CD14-positive monocyte (primary cell): ENCODE results near the gene CTRB1. TPM values are rescaled to one million over a fixed set of nuclear protein-coding genes. Genes with fewer than 3 reads are reported as not detected.

ENCODE experiments used
- DNase-seq, 3 donors: peaks; one replicate each; pipeline ENCODE4 v3.0.0-alpha.2; 2011 to 2022
- H2AFZ ChIP-seq: 2 replicates; pipeline ENCODE4 v1.6.0; 2012; ENCODE audit warnings: mild to moderate bottlenecking, low read depth, low read length, inconsistent platforms; ENCODE audit not compliant: insufficient read depth, poor library complexity, severe bottlenecking
- H3K27ac ChIP-seq, 2 donors: 1 replicate in 1 of 2; 2 replicates in 1 of 2; pipeline ENCODE4 v1.5.1; 2012 to 2013; ENCODE audit warnings: low read length in 2 of 2, control low read depth in 1 of 2, inconsistent platforms in 1 of 2, low read depth in 1 of 2, mild to moderate bottlenecking in 1 of 2
- H3K27me3 ChIP-seq, 2 donors: one replicate each; pipeline versions ENCODE4 v1.6.0 to v1.6.1; 2011 to 2013; ENCODE audit warnings: low read length in 2 of 2; ENCODE audit not compliant: control insufficient read depth in 2 of 2, insufficient read depth in 2 of 2
- H3K36me3 ChIP-seq, 2 donors: replicated peaks in 1 of 2; 1 replicate in 1 of 2; 2 replicates in 1 of 2; pipeline versions ENCODE4 v1.5.1 to v1.6.1; 2012 to 2013; ENCODE audit warnings: low read length in 2 of 2, control low read depth in 1 of 2, inconsistent platforms in 1 of 2, mild to moderate bottlenecking in 1 of 2; ENCODE audit not compliant: insufficient read depth in 2 of 2, control insufficient read depth in 1 of 2
- H3K4me1 ChIP-seq, 2 donors: 1 replicate in 1 of 2; 2 replicates in 1 of 2; pipeline versions ENCODE4 v1.5.1 to v1.6.1; 2012 to 2013; ENCODE audit warnings: low read length in 2 of 2, control low read depth in 1 of 2, inconsistent platforms in 1 of 2, mild to moderate bottlenecking in 1 of 2, moderate library complexity in 1 of 2; ENCODE audit not compliant: insufficient read depth in 2 of 2, control insufficient read depth in 1 of 2
- H3K4me2 ChIP-seq: replicated peaks from 2 replicates; pipeline ENCODE3; 2012; ENCODE audit warnings: low read length, moderate library complexity, mild to moderate bottlenecking; ENCODE audit not compliant: poor library complexity, severe bottlenecking; ENCODE audit errors: extremely low read depth
- H3K4me3 ChIP-seq, 3 experiments: fragments of 200-600 bp in 1 of 3; sonication (generic) in 1 of 3; replicated peaks in 1 of 3; 1 replicate in 2 of 3; 2 replicates in 1 of 3; pipeline ENCODE4 v1.5.1; 2011 to 2013; ENCODE audit warnings: low read length in 3 of 3, mild to moderate bottlenecking in 3 of 3, control low read depth in 2 of 3, low read depth in 2 of 3, inconsistent platforms in 1 of 3, moderate library complexity in 1 of 3
- H3K79me2 ChIP-seq: 2 replicates; pipeline ENCODE4 v1.6.0; 2012; ENCODE audit warnings: mild to moderate bottlenecking, control low read depth, inconsistent platforms, low read length, moderate library complexity; ENCODE audit not compliant: insufficient read depth
- H3K9ac ChIP-seq: 2 replicates; pipeline ENCODE4 v1.6.0; 2017; ENCODE audit warnings: low read length, mild to moderate bottlenecking; ENCODE audit not compliant: insufficient read depth, poor library complexity, severe bottlenecking
- H3K9me3 ChIP-seq, 2 donors: replicated peaks in 1 of 2; 1 replicate in 1 of 2; 2 replicates in 1 of 2; pipeline versions ENCODE4 v1.5.1 to v1.6.1; 2012 to 2013; ENCODE audit warnings: low read length in 2 of 2, control low read depth in 1 of 2; ENCODE audit not compliant: control insufficient read depth in 1 of 2, insufficient read depth in 1 of 2
- H4K20me1 ChIP-seq: 2 replicates; pipeline ENCODE4 v1.6.0; 2012; ENCODE audit warnings: mild to moderate bottlenecking, low read length, control low read depth, moderate library complexity; ENCODE audit not compliant: insufficient read depth
- H3K27ac Mint-ChIP-seq, 7 donors: one replicate each; pipeline ENCODE4 v1.8.0; 2020; ENCODE audit warnings: mild to moderate bottlenecking in 7 of 7, mixed read lengths in 7 of 7, moderate library complexity in 6 of 7, inconsistent platforms in 2 of 7
- H3K27me3 Mint-ChIP-seq, 3 donors: one replicate each; pipeline ENCODE4 v1.8.0; 2021 to 2022; ENCODE audit warnings: low read depth in 3 of 3, mild to moderate bottlenecking in 3 of 3, mixed read lengths in 3 of 3, moderate library complexity in 3 of 3, inconsistent platforms in 1 of 3
- H3K36me3 Mint-ChIP-seq, 2 donors: one replicate each; pipeline ENCODE4 v1.8.0; 2020; ENCODE audit warnings: mixed read lengths in 2 of 2, inconsistent platforms in 1 of 2, mild to moderate bottlenecking in 1 of 2
- H3K4me1 Mint-ChIP-seq: one replicate; pipeline ENCODE4 v1.8.0; 2020; ENCODE audit warnings: mild to moderate bottlenecking, mixed read lengths
- H3K4me3 Mint-ChIP-seq, 2 donors: one replicate each; pipeline ENCODE4 v1.8.0; 2020; ENCODE audit warnings: mild to moderate bottlenecking in 2 of 2, mixed read lengths in 2 of 2, moderate library complexity in 1 of 2
- H3K9me3 Mint-ChIP-seq, 7 donors: one replicate each; pipeline ENCODE4 v1.8.0; 2020 to 2022; ENCODE audit warnings: mixed read lengths in 7 of 7, mild to moderate bottlenecking in 6 of 7, moderate library complexity in 6 of 7, inconsistent platforms in 2 of 7
- CTCF ChIP-seq: fragments of 200-600 bp; IDR thresholded peaks from one replicate; pipeline ENCODE4 v1.8.0; 2022; ENCODE audit warnings: antibody characterized with exemption, mild to moderate bottlenecking
- WGBS: methylation state at CpG from one replicate; pipeline ENCODE4 v1.1.5; 2013; ENCODE audit warnings: missing lambda C conversion rate; ENCODE audit not compliant: insufficient coverage; 5-methylcytosine and 5-hydroxymethylcytosine counted together
- intact Hi-C, 2 donors: fragments of 100-400 bp; cut with micrococcal nuclease; formaldehyde crosslinking; loops; one replicate each; pipeline versions ENCODE4 v1.15.0 to v1.15.1; 2023
- polyA plus RNA-seq, 3 donors: library from polyadenylated mRNA; depleted of rRNA in 1 of 3; unstranded in 2 of 3; stranded (reverse) in 1 of 3; fragments of 300-500 nt in 2 of 3; fragments of >200 nt in 1 of 3; fragmentation: Illumina TruSeq in 2 of 3; gene quantifications; 1 replicate in 2 of 3; 2 replicates in 1 of 3; pipeline ENCODE4 v1.2.3, GENCODE V29; 2012 to 2021

Gene CTRB1
- polyA plus RNA-seq, 3 donors: not detected

GRCh38 chr16:75224306-75225082 lies 5.7 kb downstream of the CTRB1 start:
- H3K27me3 Mint-ChIP-seq: peaks cover 25 to 71% (median 52%) of the 10 kb centered on the region in 3 donors
- 85% methylated on average over 19 of the region's 20 CpGs for WGBS
- peaks cover 0 to 3% (median 0%) of the 10 kb centered on the region in 7 donors for H3K9me3 Mint-ChIP-seq
- H3K36me3 Mint-ChIP-seq: no peaks in the 10 kb centered on the region
- TF ChIP-seq CTCF: no peak
- peaks cover 0 to 30% of the 10 kb centered on the region in 2 donors for H3K27me3 ChIP-seq
- H3K79me2 ChIP-seq: no peaks in the 10 kb centered on the region
- H4K20me1 ChIP-seq: no peaks in the 10 kb centered on the region
- H3K4me1 ChIP-seq: no peaks in the 10 kb centered on the region
- H3K27ac ChIP-seq: no peak overlapping the region
- H3K4me1 Mint-ChIP-seq: peaks cover 8% of the 10 kb centered on the region
- H2AFZ ChIP-seq: no peak overlapping the region
- no peak overlapping the region for H3K9ac ChIP-seq
- no peak for DNase-seq
- H3K4me3 Mint-ChIP-seq: no peak overlapping the region
- no peaks in the 10 kb centered on the region for H3K9me3 ChIP-seq
- H3K4me2 ChIP-seq: no peak overlapping the region
- H3K4me3 ChIP-seq: no peak overlapping the region
- intact Hi-C loops: loop anchor here in 1 of 2 donors (2.0 kb wide), 1 partner anchor 18 kb away; the partner anchor contains the start of gene CTRB2
- no peaks in the 10 kb centered on the region for H3K36me3 ChIP-seq
- H3K27ac Mint-ChIP-seq: peak overlapping the region in 1 of 7 donors; percentile 57

GRCh38 chr16:75225092-75225491 lies 6.3 kb downstream of the CTRB1 start:
- intact Hi-C loops: loop anchor here in 1 of 2 donors (2.0 kb wide), 1 partner anchor 18 kb away; the partner anchor contains the start of gene CTRB2
- peaks cover 4% of the 10 kb centered on the region for H3K4me1 Mint-ChIP-seq
- Histone ChIP-seq H3K79me2 (no peaks in the 10 kb centered on the region), H4K20me1 (no peaks in the 10 kb centered on the region), H3K27me3 (peaks cover 0 to 30% of the 10 kb centered on the region in 2 donors), H2AFZ (no peak overlapping the region), H3K27ac (no peak overlapping the region), H3K9ac (no peak overlapping the region), H3K4me3 (no peak overlapping the region), H3K4me1 (no peaks in the 10 kb centered on the region), H3K9me3 (no peaks in the 10 kb centered on the region), H3K4me2 (no peak overlapping the region), H3K36me3 (no peaks in the 10 kb centered on the region)
- DNase-seq: no peak
- WGBS: 81% methylated on average over 7 of the region's 12 CpGs
- no peak overlapping the region for H3K27ac Mint-ChIP-seq
- H3K27me3 Mint-ChIP-seq: peaks cover 29 to 71% (median 55%) of the 10 kb centered on the region in 3 donors
- H3K4me3 Mint-ChIP-seq: no peak overlapping the region
- TF ChIP-seq CTCF: no peak
- H3K36me3 Mint-ChIP-seq: no peaks in the 10 kb centered on the region
- H3K9me3 Mint-ChIP-seq: peaks cover 0 to 5% (median 0%) of the 10 kb centered on the region in 7 donors
